ENCODE results near the gene ANKRD26.
A peak's percentile ranks its signal among the peaks of the same experiment; 100 is the strongest.
"Not testable (repeated sequence)": the region's sequence is repeated elsewhere in the genome, so short reads cannot be mapped to it uniquely, and the experiment has no call there.

ANKRD26 gene

DNA sequence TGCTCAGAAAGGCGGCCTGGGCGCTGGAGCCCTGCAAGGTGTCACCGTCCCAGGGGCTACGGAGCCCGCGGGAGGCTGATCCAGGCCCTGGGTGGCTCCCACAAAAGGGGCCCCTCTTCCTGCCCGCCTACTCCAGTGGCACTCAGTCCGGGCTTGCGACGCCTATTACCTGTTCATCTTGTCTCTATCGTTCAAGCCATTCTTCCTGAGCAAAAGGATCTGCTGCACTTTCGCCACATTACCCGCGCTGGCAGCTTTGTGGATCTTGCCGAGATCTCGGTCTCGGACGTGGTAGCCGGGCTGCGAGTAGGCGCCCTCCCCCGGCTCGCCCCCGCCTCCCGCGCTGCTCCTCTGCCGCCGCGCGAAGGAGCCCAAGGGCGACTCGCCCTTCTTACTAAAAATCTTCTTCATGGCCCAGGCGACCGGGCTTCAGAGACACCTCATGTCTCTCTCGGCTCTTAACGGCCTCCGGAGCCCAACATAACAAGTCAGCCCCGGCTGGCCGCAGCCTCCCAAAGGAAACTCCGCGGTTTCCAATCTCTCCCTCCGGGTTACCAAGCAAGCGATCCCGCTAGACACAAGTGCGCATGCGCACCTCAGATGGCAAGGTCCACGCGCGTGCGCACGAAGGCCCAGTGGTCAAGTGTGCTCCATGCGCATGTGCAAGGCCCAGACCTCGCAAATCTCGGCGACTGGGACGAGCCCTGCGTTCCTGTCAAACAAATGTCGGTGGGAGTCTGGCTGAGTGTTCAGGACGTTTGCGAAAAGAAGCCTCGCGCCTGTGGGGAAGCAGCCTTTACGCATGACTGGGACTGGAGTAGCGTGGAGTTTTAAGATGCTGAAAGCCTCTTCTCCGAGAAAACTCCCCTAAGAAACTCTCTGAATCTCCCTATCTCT lies at the start of gene ANKRD26:
ANKRD26 (minus strand) TSS at position 579 of the 897 bp plus-strand sequence; CDS start at position 411, 168 bp downstream.
- peak; percentile 86 to 90 for DNase-seq (ENCODE audit: low read depth in 2 of 2)

DNA sequence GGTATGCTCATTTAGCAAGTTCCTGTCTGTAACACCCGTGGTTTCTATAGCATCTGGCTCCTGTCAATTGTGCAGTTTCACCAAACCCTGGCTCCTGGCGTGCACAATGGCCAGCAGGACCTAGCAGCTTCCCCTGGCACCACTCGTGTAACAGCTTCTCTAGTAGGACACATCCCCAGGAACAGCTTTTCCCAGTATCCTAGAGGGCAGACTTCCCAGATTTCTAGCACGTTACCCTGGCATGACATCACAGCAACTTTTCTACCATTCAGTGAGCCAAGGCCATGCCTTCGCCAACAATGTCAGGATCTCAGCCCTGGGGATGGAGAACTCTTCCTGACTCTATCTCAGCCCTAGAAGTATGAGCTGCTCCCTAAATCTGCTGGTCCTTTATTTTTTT lies 47.4 kb upstream of the ANKRD26 start:
- DNase-seq (ENCODE audit: low read depth in 2 of 2) = no peak

DNA sequence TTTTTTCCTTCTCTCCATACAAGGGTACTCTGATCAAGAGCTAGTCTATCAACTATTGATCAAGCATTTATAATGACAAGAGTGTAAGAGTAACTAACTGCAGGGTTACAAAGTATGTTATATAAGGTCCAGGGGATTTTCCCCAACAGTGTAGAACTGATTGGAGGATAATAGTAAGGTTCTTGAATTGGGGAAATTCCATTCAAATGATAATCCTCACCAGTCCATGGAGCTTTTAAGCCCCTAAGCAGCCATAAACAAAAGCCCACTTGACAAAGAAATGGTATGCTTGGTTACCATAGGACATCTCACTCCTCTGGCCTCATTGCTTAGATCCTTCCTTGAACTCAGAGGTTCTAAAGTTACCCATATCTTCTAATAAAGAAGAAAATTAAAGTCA lies 45.6 kb upstream of the ANKRD26 start:
- no peak for DNase-seq (ENCODE audit: low read depth in 2 of 2)

DNA sequence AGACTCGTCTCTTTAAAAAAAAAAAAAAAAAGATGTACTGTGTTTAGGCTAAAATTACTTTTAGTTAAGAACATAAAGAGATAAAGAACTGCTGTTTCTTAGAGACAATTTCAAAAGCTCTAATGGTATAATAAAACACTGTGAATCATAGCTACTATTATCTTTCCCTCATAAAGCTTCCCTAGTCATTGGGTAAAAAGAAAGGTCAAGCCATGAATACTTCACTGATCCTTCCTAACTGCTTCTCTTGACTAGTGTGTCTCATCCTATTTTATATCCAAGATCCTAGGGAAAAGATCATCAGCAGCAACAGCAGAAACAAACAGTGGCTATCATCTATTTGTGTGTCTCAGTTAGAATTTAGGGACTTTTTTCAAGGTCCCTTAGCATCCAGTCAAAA lies 43.4 kb upstream of the ANKRD26 start:
- DNase-seq (ENCODE audit: low read depth in 2 of 2) = no peak

DNA sequence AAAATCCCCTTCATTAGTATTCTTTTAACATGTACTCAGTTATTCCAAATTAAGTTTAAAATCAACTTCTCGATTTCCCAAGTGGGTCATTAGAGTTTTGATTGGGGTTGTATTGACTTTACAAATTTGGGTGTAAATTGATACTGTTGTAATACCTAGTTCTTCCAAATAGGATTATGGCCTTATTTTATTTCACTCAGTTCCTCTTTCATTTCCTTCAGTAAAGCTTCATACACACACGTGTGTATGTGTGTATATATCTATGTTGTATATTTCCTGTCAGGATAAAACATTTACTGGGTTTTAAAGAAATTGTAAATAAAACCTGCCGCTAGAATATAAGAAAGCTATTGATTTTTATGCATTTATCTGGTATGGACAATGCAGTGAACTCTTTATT lies 38.0 kb upstream of the ANKRD26 start:
- DNase-seq (ENCODE audit: low read depth in 2 of 2) = no peak

DNA sequence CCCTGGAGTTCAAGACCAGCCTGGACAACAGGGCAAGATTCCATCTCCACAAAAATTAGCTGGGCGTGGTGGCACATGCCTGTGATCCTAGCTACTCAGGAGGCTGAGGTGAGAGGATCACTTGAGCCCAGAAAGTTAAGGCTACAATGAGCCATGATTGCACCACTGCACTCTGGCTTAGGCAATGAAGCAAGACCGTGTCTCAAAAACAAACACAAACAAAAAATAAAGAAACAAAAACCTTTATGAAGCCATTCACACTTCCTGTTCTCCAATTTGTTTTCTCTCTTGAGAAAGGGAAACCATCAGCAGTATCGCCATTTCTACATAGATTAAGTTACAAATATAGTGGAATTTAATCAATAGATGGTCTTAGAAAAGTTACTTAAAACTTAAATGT lies 34.1 kb upstream of the ANKRD26 start:
- no peak for DNase-seq (ENCODE audit: low read depth in 2 of 2)

DNA sequence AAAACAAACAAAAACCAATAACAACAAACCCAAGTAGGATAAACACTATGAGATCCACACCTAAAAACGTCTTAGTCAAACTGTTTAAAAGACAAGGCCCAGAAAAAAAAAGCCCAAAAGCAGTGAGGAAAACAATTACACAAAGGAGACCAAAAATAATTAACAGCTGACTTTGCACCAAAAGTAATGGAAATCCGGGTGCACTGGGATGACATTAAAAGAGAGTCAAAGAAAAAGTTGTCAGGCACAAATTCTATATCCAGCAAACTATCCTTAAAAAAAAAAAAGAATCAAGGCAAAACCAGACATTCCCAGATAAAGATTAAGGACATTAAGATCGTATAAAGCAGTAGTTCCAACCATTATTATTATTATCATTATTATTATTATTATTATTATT lies 7.9 kb upstream of the ANKRD26 start:
- DNase-seq (ENCODE audit: low read depth in 2 of 2) = no peak

DNA sequence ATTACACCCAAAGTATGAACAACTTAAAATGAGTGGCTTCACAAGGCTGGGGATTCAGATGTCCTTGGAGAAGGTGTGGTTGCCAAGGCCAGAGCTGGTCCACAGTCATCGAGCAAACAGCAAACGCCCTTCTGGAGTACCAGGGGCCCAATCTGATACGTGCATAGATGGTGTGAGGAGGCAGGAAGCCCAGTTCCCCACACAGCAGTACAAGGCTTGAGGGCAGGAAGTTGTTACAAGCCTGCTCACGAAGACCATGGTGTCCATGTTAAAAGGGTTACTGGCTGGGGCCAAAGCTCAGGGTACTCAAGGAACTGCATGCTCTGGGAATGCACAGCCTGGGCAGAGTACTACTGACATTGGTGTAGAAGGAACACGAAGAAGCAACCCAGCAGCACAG lies 4.6 kb upstream of the ANKRD26 start:
- DNase-seq (ENCODE audit: low read depth in 2 of 2) = no peak

DNA sequence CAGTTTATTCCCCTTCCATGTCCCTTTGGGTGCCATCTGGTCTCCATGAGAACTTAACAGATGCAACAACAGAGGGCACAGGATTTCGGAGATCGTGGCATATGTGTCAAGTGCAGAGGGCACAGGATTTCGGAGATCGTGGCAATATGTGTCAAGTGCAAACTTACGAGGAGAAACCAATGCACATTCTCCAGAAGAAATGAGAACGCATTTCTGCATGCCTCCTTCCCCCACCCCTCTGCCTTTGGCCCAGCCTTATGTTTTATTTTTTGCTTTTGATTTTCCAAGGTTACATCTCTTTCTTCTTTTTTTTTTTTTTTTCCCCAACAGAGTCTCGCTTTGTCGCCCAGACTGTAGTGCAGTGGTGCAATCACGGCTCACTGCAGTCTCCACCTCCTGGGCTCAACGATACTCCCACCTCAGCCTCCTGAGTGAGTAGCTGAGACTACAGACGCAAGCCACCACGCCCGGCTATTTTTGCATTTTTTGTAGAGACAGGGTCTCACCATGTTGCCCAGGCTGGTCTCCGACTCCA lies 586 bp upstream of the ANKRD26 start:
- no peak for DNase-seq (ENCODE audit: low read depth in 2 of 2)

DNA sequence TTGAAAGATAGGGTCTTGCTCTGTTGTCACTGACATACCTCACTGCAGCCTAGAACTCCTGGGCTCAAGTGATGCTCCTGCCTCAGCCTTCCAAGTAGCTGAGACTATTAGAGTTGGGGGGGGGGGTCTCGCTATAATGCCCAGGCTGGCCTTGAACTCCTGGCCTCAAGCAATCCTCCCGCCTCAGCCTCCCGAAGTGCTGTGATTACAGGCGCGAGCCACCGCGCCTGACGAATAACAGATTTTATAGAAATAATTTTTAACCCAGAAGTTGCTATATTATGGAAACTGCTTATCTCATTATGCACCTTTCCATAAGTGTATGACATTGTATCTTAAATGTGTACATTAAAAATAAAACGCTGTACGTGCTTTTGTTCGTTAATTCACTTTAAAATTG lies 846 bp downstream of the ANKRD26 start:
- no peak for DNase-seq (ENCODE audit: low read depth in 2 of 2)

DNA sequence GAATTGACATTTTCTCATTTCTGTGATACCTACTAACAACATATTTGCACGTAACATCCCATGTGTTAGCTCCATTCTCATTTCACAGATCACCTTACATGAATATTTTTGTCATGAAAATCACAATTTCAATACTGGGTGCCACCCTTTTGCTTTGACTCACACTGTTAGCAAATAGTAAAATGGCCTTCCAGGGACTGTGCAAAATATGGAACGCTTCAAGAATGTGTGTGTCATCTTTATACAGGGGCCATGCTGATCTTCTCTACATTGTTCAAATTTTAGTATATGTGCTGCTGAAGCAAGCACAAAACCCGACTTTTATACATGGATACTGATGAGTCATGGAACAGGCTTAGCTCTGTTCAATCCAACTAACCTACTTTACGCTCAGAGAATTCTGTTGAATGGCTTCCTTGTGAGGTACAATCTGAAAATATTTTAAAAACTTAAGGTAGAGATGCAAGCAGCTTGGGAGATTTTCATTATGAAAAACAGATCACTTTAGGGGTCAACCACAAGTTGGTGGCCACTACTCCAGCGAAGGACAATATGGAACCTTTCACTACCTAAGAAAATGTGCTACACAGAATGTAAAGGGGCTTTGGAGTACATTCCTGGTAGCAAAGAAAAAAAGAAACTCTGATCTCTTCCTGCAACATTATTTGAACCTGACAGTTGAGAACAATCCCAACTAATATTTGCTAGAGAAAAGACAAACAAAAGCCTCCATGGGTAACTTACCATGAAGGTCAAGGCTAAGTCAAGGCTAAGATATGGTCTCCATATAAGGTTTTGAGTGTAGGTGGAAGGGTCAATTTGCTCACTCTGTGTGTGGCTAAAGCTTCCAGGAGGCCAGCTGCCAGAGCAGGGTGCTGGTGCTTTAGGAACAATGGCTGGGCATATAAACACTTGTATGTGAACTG lies 11.9 kb downstream of the ANKRD26 start:
- no peak for DNase-seq (ENCODE audit: low read depth in 2 of 2)

DNA sequence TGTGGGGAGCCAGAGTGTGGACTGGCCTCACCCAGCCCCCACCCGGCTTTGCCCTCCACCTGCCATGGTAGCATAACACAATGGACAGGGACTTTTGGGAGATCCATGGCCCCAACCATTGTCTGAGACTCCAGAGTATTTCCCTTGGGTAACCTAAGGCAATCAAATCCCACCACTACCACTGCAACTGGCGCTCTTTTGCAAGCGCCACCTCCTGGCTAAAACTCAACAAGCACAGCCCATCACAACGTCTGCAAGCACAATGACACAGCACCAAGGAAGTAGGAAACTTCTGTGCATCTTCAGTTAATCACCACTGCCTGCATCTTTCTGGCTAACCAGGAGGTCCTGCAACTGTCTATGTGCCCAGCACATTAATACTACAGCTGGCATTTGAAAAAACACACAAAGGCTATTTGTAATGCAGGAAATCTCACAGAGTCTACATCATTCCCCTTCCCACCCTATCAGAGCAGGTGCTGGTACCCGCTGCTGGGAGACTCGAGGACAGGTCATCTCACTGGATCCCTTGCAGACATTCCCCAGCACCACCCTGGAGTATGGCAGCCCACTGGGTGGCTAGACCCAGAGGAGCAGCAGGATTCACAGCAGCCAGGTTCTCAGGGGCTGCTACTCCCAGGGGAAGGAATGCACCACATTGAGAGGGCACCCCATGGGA lies 27.7 kb downstream of the ANKRD26 start:
- no peak for DNase-seq (ENCODE audit: low read depth in 2 of 2)

DNA sequence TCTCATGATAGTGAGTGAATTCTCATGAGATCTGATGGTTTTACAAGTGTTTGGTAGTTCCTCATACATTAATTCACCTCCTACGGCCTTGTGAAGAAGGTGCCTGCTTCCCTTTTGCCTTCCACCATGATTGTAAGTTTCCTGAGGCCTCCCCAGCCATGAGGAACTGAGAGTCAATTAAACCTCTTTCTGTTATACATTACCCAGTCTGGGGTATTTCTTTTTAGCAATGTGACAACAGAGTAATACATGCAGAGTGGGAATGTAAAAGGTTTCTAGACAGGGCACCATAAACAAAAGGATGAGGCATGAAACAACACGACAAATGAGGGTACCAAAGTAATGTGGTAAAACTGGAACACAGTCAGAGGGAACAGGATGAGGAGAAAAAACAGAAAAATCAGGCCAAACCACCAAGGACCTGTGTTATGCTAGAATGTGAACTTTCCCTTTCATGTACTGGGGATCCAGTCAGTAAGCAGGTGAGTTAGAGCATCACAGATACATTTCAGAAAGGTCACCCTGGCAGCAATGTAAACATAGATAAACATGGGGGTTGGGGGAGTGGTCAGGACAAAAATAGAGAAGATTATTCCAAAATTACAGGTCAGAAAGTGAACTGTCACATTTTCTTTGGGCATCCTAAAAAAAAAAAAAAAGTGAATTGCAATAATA lies 31.9 kb downstream of the ANKRD26 start:
- DNase-seq (ENCODE audit: low read depth in 2 of 2) = no peak

DNA sequence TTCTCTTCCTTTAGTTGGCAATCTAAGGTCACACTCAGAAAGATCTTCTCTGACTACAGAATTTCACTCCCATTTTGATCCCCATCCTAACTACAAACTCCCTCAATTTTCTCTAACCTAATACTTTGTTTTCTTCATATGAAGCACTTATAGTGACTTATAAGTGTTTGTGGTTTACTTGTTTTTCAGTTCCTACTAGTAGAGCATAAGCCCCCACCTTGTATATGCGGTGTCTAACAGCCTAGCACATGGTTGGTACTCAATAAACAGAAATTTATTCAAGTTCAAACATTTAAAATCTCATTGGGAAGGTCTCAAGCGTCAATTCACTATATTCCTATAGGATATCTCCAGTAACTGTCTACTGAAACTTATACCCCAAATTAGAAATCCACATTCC lies 35.2 kb downstream of the ANKRD26 start:
- no peak for DNase-seq (ENCODE audit: low read depth in 2 of 2)

DNA sequence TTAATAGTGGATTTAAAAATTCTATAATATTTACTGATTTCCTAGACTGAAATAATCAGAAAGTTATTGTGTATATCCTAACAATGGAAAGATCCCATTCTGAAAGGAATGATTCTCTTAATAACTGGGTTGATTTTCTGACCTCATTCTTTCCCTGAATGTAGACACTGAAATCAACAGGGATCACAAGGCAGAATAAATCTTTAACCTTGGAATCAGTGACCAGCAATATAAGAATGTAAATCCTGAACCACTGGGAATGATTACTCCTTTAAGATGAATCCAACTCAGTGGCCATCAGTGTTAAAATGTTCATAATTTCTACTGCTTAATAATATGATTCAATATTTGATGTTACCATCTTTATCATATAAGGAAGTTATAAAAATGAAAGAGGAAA lies 47.6 kb downstream of the ANKRD26 start:
- no peak for DNase-seq (ENCODE audit: low read depth in 2 of 2)

DNA sequence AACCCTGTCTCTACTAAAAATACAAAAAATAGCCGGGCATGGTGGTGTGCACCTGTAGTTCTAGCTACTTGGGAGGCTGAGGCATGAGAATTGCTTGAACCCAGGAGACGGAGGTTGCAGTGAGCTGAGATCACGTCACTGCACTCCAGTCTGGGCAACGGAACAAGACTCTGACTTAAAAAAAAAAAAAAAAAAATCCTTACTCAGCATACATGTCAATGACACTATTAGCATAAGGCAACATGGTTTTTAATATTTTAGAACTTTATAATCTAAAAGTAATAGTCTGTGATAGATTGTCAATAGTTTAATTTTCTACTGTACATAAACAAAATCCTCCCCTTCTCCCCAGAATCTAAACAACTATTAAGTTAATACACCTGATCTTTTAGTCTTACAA lies 55.0 kb downstream of the ANKRD26 start:
- DNase-seq (ENCODE audit: low read depth in 2 of 2) = not testable (repeated sequence)

DNA sequence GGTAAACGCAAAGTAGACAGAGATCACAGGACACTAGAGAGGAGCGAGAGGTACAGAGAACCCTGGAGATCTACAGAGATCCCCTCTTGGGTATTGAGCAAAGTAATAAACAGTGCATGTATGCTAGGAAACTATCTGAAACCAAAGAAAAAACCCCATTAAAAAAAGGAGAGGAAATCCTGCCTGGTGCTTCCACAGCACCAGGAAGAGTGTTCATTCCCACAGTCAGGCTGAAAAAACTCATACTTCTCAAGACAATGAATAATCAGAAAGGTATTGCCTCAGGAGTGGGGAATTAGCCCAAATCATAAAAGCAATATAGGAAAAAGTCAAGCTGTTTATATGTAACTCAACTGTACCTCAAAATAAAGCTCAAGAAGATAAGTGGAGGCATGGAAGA lies 59.1 kb downstream of the ANKRD26 start:
- DNase-seq (ENCODE audit: low read depth in 2 of 2) = no peak

DNA sequence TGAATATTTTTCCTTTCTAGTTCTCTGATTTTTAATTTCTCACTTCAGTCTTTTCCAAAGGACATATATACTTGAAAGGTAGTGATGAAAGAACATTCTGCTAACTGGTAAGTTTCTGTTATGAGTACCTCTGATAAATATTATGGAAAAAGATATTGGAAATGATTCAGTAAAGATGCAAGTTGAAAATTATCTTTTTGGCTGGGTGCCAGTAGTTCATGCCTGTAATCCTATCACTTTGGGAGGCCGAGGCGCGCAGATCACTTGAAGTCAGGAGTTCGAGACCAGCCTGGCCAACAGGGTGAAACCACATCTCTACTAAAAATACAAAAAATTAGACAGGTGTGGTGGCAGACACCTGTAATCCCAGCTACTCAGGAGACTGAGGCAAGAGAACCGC lies 62.1 kb downstream of the ANKRD26 start:
- no peak for DNase-seq (ENCODE audit: low read depth in 2 of 2)

DNA sequence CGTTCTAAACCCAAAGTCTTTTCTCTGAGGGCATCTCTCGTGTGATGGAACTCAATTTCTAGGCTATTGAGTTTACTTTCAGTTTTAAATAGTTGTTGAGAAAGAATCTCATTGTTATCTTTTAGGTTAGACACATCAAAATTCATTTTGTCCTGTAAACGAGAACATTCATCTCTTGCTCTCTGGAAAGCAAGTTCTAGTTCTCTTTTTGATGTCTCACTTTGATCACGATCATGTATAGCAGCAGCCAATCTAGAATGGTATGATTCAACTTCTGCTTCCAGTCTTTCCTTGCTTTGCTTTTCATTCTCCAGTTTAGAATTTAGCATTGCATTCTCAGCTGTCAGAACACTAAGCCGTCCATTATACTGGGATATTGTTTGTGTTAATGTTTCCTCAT lies 65.1 kb downstream of the ANKRD26 start:
- DNase-seq (ENCODE audit: low read depth in 2 of 2) = no peak

DNA sequence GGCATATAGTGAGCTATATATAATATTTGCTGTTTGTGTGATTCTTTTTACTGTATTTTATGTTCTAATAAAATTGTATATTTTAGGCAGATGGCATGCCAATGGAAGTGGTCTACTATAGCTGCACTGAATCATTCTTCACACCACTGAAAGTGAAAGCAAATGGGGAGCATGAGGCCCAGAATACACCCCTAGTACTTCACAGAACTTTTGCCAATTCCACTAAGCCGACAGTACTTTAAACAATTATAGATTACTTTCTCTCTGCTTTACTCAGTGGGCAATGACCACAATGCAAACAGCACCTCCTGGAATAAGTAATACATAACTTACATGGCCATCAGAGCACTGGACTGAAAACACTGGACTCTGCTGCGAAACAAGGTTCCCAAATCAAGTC lies 70.2 kb downstream of the ANKRD26 start:
- no peak for DNase-seq (ENCODE audit: low read depth in 2 of 2)

DNA sequence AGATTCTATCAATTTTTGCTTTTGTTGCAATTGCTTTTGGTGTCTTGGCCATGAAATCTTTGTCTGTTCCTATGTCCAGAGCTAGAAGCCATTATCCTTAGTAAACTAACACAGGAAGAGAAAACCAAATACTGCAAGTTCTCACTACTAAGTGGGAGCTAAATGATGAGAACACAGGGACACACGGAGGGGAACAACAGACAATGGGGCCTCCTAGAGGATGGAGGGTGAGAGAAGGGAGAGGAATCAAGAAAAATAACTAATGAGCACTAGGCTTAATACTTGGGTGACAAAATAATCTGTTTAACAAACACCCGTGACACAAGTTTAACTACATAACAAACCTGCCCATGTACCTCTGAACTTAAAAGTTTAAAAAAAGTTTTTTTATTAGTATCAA lies 78.2 kb downstream of the ANKRD26 start:
- DNase-seq (ENCODE audit: low read depth in 2 of 2) = no peak
